ENCODE results near the gene SATB1. TPM values are rescaled to one million over a fixed set of nuclear protein-coding genes. Genes with fewer than 3 reads are reported as not detected.

SATB1 gene
- total RNA-seq: 89.1 TPM

GRCh38 chr3:18424729-18425640 lies at the start of gene SATB1:
Gene SATB1, minus strand, starts transcription at chr3:18425339. Its CDS starts 4,372 bp downstream, at chr3:18420967.

